ENCODE measurements around the gene CNNM4.
"Not testable (repeated sequence)": the region's sequence is repeated elsewhere in the genome, so short reads cannot be mapped to it uniquely, and the experiment has no call there.

The CNNM4 gene

GRCh38 chr2:96788442-96789244 lies 27.9 kb downstream of the CNNM4 start:
- DNase-seq (ENCODE audit: low read depth) = no peak
- TF ChIP-seq CTCF (IDR thresholded peaks at IDR 0.05; ENCODE audit: control insufficient read depth, insufficient read depth, low read depth, low read length, missing control alignments) = no peak

GRCh38 chr2:96789245-96789617 lies 28.5 kb downstream of the CNNM4 start:
- no peak overlapping the region for H3K4me3 ChIP-seq (ENCODE audit: control insufficient read depth, low read depth, low read length)
- DNase-seq (ENCODE audit: low read depth) = no peak
- no peak for TF ChIP-seq CTCF (IDR thresholded peaks at IDR 0.05; ENCODE audit: control insufficient read depth, insufficient read depth, low read depth, low read length, missing control alignments)

More at GRCh38 chr2:96788442-96789244, 27.9 kb downstream of the CNNM4 start:
- H3K4me3 ChIP-seq (ENCODE audit: control insufficient read depth, low read depth, low read length) = no peak overlapping the region

- no peak overlapping the region for H3K4me3 ChIP-seq (ENCODE audit: control insufficient read depth, low read depth, low read length)
- no peak for DNase-seq (ENCODE audit: low read depth)
- TF ChIP-seq CTCF (IDR thresholded peaks at IDR 0.05; ENCODE audit: control insufficient read depth, insufficient read depth, low read depth, low read length, missing control alignments) = no peak
Observed at GRCh38 chr2:96792772-96793749, 32.4 kb downstream of the CNNM4 start.

- no peak for DNase-seq (ENCODE audit: low read depth)
- TF ChIP-seq CTCF (IDR thresholded peaks at IDR 0.05; ENCODE audit: control insufficient read depth, insufficient read depth, low read depth, low read length, missing control alignments) = no peak
- no peak overlapping the region for H3K4me3 ChIP-seq (ENCODE audit: control insufficient read depth, low read depth, low read length)
Observed at GRCh38 chr2:96795076-96795475, 34.4 kb downstream of the CNNM4 start.

- not testable (repeated sequence) for H3K4me3 ChIP-seq (ENCODE audit: control insufficient read depth, low read depth, low read length); DNase-seq (ENCODE audit: low read depth)
Observed at GRCh38 chr2:96796497-96796896, 35.8 kb downstream of the CNNM4 start.

- no peak for DNase-seq (ENCODE audit: low read depth)
- H3K4me3 ChIP-seq (ENCODE audit: control insufficient read depth, low read depth, low read length) = no peak overlapping the region
- TF ChIP-seq CTCF (IDR thresholded peaks at IDR 0.05; ENCODE audit: control insufficient read depth, insufficient read depth, low read depth, low read length, missing control alignments) = no peak
Observed at GRCh38 chr2:96797066-96797625, 36.4 kb downstream of the CNNM4 start.

Measured in AG09309 (cell line).